HepG2 (cell line): ENCODE results near the gene SPRED3. TPM values are rescaled to one million over a fixed set of nuclear protein-coding genes. Genes with fewer than 3 reads are reported as not detected.
A peak's percentile ranks its signal among the peaks of the same experiment; 100 is the strongest.

Experiments used
- CEBPG ChIP-seq: IDR thresholded peaks from 2 replicates; pipeline ENCODE4 v1.6.1; 2016
- HDAC1 ChIP-seq: sonication (generic); formaldehyde crosslinking; IDR thresholded peaks from 2 replicates; pipeline ENCODE4 v1.5.1; 2020; ENCODE audit warnings: mild to moderate bottlenecking, missing genetic modification reagents
- IKZF4 ChIP-seq: sonication (generic); formaldehyde crosslinking; IDR thresholded peaks from 2 replicates; pipeline ENCODE4 v1.5.1; 2020; ENCODE audit warnings: borderline replicate concordance, mild to moderate bottlenecking, low read depth, missing genetic modification reagents; ENCODE audit errors: not compliant biosample characterization
- NPAS2 ChIP-seq: sonication (generic); formaldehyde crosslinking; IDR thresholded peaks from 2 replicates; pipeline ENCODE4 v1.8.0; 2022; ENCODE audit warnings: mild to moderate bottlenecking, missing genetic modification reagents, borderline replicate concordance
- SMYD3 ChIP-seq: sonication (generic); formaldehyde crosslinking; IDR thresholded peaks from 2 replicates; pipeline ENCODE4 v1.8.1; 2023; ENCODE audit warnings: mild to moderate bottlenecking, missing genetic modification reagents
- SOX13 ChIP-seq, 3 experiments: fragments of 450-650 bp in 1 of 3; sonication (generic) in 1 of 3; formaldehyde crosslinking in 1 of 3; IDR thresholded peaks in 2 of 3; conservative IDR thresholded peaks in 1 of 3; 2 replicates each; pipeline versions ENCODE4 v1.5.0 to v1.6.1; 2016 to 2020; ENCODE audit warnings: antibody characterized with exemption in 1 of 3, mild to moderate bottlenecking in 1 of 3, missing compliant biosample characterization in 1 of 3, missing genetic modification reagents in 1 of 3, moderate library complexity in 1 of 3
- SP4 ChIP-seq: sonication (generic); formaldehyde crosslinking; IDR thresholded peaks from 2 replicates; pipeline ENCODE4 v1.8.1; 2023; ENCODE audit warnings: mild to moderate bottlenecking, missing genetic modification reagents
- SPEN ChIP-seq: sonication (generic); formaldehyde crosslinking; IDR thresholded peaks from 2 replicates; pipeline ENCODE4 v1.5.1; 2020; ENCODE audit warnings: low read depth, mild to moderate bottlenecking, missing genetic modification reagents
- SRSF4 ChIP-seq: fragments of 200-400 bp; formaldehyde crosslinking; IDR thresholded peaks from one replicate; pipeline ENCODE4 v1.6.1; 2018; ENCODE audit warnings: mild to moderate bottlenecking, low read depth, low read length, moderate library complexity; ENCODE audit not compliant: poor library complexity, severe bottlenecking
- TAF15 ChIP-seq: fragments of 200-400 bp; formaldehyde crosslinking; IDR thresholded peaks from one replicate; pipeline ENCODE4 v1.6.1; 2018; ENCODE audit warnings: mild to moderate bottlenecking, low read depth, low read length; ENCODE audit not compliant: poor library complexity, severe bottlenecking
- ZNF276 ChIP-seq: sonication (generic); formaldehyde crosslinking; IDR thresholded peaks from 2 replicates; pipeline ENCODE4 v1.4.0; 2020; ENCODE audit warnings: mild to moderate bottlenecking, low read depth, missing genetic modification reagents
- ZNF407 ChIP-seq: sonication (generic); formaldehyde crosslinking; IDR thresholded peaks from one replicate; pipeline ENCODE4 v1.5.1; 2020; ENCODE audit warnings: mild to moderate bottlenecking, missing genetic modification reagents; ENCODE audit errors: not compliant biosample characterization
- ZNF460 ChIP-seq: sonication (generic); formaldehyde crosslinking; IDR thresholded peaks from 2 replicates; pipeline ENCODE4 v1.5.1; 2020; ENCODE audit warnings: missing genetic modification reagents, mild to moderate bottlenecking, borderline replicate concordance
- ZNF512B ChIP-seq: sonication (generic); formaldehyde crosslinking; IDR thresholded peaks from 2 replicates; pipeline ENCODE4 v1.5.1; 2020; ENCODE audit warnings: missing genetic modification reagents, mild to moderate bottlenecking, borderline replicate concordance
- polyA plus RNA-seq, 8 experiments: library from polyadenylated mRNA; depleted of rRNA in 3 of 8; stranded (reverse) in 7 of 8; unstranded in 1 of 8; fragments of >200 nt; fragmentation: Illumina TruSeq in 4 of 8; extraction: Trizol in 4 of 8; gene quantifications; 2 replicates each; pipeline versions ENCODE4 v1.2.1 to v1.2.3, GENCODE V29; 2011 to 2016; ENCODE audit warnings: low read depth in 4 of 8, missing spikeins in 1 of 8, mixed read lengths in 1 of 8; ENCODE audit not compliant: insufficient read depth in 1 of 8
- total RNA-seq, 5 experiments: library from RNA; depleted of rRNA; stranded (reverse); fragments of >200 nt; fragmentation: Illumina TruSeq; extraction: Trizol; gene quantifications; 2 replicates each; pipeline ENCODE4 v1.2.3, GENCODE V29; 2016; ENCODE audit warnings: low read depth in 1 of 5

SPRED3 gene
- total and polyA plus RNA-seq, 2 of the 13 experiments (the other 11 are each of a cell fraction or from before 2014, with no cell fraction given) = 0.15 to 0.17 TPM

GRCh38 chr19:38374332-38375097 lies 14.0 kb upstream of the SPRED3 start, which contains the start of gene PSMD8 (continued):
- TF ChIP-seq TAF15 (no peak), SRSF4 (no peak), SP4 (CRISPR knock-in tag) (peak; percentile 93), CEBPG (CRISPR knock-in tag) (peak; percentile 45; the same call in 1 of the 2 replicates), SPEN (CRISPR knock-in tag) (peak; percentile 88), IKZF4 (CRISPR knock-in tag) (no peak), ZNF276 (peak; percentile 90), ZNF407 (CRISPR knock-in tag) (peak; percentile 44), NPAS2 (no peak), ZNF460 (CRISPR knock-in tag) (no peak), HDAC1 (CRISPR knock-in tag) (peak; percentile 89), SOX13 (IDR thresholded peaks at IDR 0.05) (no peak), SOX13 (CRISPR knock-in tag; conservative IDR thresholded peaks at IDR 0.05 in 1 of 2, IDR thresholded peaks at IDR 0.05 in 1 of 2) (peak in 1 of 2 experiments; percentile 45; a peak in 2 of 4 replicates), SMYD3 (no peak), ZNF512B (no peak)
